NCI-H345 treated with DMSO at 0.1 percent for 48 hours (cell line): Measurements from ENCODE around the gene ELP4.
A peak's percentile ranks its signal among the peaks of the same experiment; 100 is the strongest.
"Not testable (repeated sequence)": the region's sequence is repeated elsewhere in the genome, so short reads cannot be mapped to it uniquely, and the experiment has no call there.

Experiments used
- DNase-seq: peaks from one replicate; lab custom pipeline; 2025; ENCODE audit not compliant: unreplicated experiment; lab: John Stamatoyannopoulos, UW

ELP4 gene

DNA sequence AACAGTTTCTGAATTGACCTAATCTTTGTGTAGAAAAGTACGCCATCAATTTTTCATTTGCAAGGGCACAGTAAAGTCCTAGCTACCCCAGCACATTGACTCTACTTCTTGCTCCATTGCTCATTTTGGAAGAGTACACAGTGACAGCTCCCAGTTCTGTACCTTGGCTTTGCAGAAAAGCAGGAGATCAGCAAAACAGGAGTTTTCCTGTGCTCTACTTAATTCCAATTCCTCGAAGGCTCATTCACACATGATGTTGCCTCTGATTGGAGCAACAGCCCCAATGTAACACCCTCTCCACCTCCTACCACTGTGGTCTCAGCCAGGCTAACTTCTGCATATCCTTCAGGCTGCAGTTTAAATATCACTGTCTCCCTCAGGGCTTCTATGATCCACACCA is 182.9 kb downstream of the ELP4 start:
- DNase-seq: no peak

DNA sequence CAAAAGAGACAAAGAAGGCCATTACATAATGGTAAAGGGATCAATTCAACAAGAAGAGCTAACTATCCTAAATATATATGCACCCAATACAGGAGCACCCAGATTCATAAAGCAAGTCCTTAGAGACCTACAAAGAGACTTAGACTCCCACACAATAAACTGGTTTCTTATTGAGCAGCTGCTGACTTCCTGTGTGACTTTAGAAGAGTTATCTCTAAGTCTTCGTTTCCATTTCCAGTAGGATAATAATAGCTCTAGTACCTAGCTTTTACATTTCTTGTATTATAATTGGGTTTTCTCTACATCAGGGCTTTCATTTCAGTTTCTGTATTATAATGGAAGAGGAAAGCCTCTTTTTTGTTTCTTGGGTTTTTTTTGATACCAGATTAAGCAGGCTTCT is 187.5 kb downstream of the ELP4 start:
- DNase-seq: not testable (repeated sequence)

DNA sequence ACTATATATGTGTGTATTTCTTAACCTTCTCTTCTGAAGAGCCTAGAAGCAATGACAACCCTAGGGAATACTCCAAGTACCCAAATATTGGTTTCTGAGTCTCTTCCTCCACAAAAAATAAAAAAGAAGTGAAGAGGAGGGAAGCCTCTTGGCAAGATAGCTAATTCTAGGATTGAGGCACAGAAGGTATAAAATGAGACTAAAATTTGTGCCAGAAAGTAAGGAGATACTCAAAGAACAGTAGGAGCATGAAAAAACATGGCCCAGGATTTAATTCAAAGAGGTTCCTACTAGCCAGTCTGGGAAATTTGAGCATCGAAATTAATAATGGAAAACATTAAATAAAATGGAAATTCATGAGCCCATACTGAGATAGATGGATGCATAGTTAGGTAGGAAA is 189.5 kb downstream of the ELP4 start:
- no peak for DNase-seq

DNA sequence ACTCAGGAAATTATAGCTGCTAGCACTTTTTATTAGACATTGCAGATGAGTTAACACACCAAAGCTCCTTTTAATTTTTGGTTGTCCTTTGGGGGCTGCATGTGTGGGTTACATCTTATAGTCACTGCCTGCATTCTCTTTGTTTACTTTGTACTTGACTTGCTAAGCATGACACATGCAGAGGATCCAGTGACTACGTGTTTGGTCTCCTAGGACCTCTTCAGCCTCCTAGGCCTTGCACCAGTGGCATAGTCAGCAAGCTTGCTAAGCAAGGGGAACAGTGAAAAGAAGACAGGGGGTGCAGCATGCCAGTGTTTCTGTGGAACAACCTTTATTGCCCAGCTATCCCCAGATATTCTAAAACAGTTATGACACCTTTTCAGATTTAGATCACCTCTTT is 193.4 kb downstream of the ELP4 start:
- DNase-seq: peak; percentile 57

DNA sequence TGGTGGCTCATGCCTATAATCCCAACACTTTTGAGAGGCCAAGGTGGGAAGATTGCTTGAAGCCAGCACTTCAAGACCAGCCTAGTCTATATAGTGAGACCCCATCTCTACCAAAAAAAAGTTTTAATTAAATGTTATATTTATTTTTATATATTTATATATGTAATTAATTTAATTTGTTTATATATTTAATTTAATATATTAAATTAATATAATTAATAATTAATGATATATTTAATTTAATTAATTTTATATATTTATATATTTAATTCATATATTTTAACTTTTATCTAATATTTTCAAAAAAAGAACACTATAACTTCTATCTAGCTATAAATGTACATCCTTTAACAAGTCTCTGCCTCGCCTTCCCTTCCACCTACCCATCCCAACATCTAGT is 196.8 kb downstream of the ELP4 start:
- DNase-seq: no peak

DNA sequence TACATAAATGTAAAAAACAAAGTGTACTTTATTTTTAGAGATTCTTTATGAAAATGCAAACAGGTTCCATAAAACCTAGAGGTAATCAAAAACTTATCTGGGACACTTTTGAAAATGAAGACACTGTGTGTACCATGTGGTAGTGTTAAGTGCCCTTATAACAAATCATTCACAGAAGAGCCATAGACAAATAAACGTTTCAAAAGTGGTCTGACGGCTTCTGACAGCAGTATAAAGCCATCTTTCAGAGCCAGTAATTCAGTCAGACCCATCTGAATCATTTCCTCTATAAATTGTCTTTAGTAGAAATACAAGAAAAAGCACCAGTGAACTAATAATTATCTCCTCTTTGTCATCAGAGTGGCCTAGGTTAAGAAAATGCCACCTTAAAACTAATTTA is 201.6 kb downstream of the ELP4 start:
- DNase-seq: peak; percentile 52

DNA sequence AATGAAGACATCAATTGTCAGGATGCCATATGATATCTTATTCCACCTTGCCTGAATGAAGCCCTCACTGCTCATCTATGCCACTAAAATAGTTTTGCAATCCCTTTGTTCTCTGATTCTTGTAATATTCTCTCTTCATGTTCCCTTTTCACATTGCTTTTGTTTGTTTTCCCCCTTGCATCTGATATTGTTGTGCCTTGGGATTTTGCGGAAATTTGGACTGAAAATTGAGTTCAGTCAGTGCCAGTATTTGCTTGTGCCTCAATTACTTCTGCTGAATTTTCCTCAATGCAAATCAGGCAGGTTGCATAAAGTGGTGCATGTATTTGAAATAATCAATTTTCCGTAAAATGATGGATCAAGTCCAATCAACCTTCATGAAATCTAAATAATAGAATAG is 203.3 kb downstream of the ELP4 start:
- no peak for DNase-seq

DNA sequence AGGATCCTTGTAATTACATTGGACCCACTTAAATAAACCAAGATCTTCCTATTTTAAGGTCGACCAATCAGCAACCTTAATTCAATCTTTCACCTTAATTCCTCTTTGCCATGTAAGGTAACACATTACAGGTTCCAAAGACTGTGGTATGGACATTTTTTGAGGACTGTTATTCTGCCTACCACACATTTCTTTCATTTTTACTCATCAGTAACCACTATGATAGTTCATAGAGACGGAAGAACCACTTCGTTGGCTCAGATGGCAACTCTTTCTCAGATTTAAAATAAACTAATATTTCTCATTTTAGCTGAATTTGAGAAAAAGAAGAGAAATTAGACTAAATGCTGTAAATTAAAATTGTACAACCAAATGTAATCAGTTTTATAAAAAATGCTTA is 205.3 kb downstream of the ELP4 start:
- DNase-seq: no peak

DNA sequence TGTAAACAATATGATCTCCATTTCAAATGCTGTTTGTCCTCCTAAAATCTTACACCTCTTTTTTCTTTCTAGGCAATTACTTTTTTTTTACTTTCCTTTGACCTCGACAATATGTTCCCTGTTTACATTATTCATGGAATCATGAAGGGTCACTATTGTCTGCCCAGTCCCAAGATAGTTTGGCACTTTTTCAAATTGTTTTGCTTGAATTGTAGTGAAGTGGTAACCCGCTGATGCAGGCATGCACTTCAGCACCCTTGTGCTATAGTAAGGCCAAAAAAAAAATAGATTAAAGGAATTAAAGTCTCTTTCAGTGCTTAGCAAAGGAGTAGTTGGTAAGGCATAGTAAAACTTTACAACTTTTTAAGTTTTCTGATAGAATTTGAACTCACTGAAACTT is 210.7 kb downstream of the ELP4 start:
- no peak for DNase-seq

DNA sequence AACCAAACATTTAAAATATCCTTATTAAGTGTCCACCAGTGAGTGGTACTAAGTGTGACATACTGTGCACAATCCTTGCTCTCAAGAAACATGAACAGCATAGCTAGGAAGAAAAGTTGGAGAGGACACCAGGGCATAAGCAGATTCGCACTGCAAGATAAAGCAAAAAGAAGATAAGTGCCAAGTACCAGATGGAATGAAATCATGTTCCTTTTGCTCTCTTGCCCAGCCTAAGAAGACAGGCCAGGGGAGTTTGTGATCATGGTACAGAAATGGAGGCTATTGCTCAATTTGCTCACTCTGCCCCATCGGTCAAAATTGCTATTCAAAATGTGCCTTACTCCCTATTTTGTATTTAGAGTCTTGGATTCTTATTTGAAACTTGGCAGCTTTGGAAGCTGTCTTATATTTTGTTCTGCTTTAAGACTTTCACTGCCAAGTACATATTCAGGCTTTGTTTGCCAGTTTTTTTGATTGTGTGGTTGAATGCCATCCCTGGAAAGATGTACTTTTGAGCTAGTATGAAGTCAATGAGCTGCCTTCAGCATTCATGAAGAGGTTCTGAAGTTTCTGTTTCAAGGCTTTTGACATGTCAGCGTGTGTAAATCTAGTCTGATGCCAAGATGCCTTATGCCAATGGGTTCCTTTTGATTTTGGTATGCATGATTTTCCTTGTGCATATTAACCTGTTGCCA is 211.3 kb downstream of the ELP4 start:
- no peak for DNase-seq

DNA sequence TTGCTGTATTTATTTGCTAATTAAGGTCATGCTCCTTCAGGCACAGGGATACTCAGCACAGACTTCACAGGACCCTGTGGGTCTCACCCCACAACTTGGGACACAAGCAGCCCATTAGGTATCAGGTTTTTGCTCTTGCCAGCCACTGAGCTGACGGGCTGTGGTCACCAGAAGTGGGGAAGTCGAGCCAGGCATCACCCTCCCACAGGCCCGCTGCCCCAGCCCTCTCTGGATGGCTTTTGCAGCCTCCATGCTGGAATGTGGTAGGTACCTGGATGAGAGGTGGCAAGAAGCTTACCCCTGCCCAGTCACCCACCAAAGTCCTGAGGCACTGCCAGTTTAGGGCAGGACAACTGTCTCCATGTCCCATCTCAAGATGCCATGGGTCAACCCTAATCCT is 213.2 kb downstream of the ELP4 start:
- no peak for DNase-seq

DNA sequence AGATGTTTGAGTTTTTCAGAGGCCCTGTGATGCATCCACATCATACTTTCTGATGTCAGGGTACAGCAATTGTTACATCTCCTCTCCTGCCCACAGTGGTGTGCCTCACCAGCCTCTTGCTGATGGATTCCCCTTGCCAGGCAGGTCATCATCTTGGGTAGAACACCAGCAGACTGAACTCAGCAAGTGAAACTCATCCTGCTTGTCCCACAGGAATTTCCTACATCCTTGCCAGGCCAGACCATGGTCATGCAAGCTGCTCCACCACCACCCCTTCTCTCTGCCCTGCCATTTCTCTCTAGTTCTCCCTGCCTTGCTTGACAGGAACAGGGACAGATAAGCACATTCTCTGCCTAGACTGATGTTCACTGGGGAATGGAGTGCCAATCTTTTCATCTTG is 215.6 kb downstream of the ELP4 start:
- no peak for DNase-seq

DNA sequence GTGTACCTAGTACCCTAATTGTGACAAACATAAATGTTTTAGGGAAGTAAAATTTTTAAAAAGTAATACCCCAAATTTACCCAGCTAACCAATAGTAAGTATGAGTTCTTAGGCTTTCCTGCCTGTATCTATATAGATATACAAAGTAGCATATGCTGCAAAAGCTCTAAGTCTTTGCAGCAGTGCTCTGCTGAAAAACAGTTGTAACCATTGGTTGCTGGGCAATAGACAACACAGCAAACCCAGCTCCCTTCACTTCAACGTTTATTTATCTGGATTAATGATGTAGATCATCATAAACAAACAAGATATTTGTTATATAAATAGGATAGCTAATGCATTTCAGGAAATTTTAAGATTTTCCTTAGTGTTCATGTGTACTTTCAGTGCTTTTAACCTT is 218.9 kb downstream of the ELP4 start:
- DNase-seq: no peak

DNA sequence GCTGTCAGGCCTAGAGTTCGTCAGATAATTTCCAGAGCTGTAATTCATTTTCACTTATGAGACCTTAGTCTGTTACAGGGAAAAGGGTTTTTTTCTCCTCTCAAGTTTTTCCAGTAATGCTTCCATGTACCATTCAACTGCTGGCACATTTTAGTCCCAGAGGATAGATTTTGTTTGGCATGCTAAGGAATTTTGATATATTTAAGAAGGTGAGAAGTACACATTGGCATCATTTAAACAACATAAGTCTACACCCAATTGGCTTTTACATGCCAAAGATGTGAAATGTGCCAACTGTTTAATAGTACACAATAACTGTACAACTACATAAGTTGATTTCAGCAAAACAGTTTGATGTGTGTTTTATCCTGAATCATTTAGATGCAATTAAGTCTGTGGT is 230.6 kb downstream of the ELP4 start:
- DNase-seq: no peak

DNA sequence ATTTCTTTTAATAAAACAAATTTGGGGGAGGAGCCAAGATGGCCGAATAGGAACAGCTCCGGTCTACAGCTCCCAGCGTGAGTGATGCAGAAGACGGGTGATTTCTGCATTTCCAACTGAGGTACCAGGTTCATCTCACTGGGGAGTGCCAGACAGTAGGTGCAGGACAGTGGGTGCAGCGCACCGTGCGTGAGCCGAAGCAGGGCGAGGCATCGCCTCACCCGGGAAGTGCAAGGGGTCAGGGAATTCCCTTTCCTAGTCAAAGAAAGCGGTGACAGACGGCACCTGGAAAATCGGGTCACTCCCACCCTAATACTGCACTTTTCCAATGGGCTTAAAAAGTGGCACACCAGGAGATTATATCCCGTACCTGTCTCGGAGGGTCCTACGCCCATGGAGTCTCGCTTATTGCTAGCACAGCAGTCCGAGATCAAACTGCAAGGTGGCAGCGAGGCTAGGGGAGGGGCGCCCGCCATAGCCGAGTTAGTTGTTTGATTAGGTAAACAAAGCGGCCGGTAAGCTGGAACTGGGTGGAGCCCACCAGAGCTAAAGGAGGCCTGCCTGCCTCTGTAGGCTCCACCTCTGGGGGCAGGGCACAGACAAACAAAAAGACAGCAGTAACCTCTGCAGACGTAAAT is 231.3 kb downstream of the ELP4 start:
- not testable (repeated sequence) for DNase-seq

DNA sequence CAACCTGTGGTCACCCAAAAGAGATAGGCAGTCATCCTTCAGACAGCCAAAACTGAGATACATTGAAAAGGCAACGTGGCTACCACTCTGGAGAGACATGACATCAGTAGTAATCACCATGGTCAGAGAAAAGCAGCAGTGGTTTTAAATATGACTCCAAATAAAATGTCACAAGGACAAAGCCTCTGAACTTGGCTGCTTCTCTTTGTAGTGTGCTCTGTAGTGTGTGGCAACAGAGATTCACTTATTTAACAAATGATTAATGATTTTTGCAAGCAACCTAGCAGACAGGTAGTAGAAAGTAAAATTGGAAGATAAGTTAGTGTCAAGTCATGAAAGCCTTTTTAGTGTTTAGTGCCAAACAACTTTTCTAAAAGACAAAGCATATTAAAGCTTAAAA is 238.0 kb downstream of the ELP4 start:
- DNase-seq: no peak

DNA sequence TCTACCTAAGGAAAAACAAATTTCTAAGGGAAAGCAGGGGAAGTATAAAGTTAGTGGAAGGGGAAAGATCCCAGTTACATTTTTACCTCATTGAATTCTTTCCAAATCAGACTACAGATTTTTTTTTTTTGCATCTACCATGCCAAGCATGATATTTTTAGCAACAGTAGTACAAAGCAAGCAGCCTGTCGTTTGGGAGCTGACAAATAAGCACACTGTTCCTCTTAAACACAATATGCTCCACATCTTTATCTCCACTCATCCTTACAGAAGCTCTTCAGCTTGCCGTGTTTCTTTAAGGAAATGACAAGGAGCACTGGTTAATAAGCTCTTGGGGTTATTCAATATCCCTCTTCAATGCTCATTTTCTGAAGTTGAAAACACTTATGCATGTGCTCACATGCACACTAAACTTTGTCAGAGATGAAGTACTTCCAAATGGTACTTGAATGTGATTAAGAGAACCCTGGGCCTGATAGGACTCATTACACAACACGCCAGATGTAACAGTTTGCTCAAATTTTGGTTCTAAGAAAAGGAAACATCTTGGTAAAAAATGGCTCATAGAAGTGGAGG is 247.8 kb downstream of the ELP4 start:
- DNase-seq: peak; percentile 3

DNA sequence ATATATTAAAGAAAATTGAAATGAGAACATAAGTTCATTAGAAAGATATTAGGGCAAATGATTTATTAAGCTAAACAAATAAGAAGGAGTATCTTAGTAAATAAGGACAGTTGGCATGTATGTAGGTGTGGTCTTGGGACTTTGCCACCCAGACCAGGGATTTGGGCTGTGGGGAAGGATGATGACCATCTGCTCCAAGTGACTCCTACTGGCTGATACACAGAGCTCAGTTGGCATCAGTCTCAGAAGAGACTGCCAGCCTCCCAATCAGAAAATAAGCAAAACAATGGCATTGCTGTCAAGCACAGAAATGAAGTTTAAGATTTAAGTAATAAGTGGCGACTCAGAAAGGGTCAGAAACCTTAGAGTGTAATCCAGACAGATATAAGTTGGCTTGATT is 252.1 kb downstream of the ELP4 start:
- no peak for DNase-seq

DNA sequence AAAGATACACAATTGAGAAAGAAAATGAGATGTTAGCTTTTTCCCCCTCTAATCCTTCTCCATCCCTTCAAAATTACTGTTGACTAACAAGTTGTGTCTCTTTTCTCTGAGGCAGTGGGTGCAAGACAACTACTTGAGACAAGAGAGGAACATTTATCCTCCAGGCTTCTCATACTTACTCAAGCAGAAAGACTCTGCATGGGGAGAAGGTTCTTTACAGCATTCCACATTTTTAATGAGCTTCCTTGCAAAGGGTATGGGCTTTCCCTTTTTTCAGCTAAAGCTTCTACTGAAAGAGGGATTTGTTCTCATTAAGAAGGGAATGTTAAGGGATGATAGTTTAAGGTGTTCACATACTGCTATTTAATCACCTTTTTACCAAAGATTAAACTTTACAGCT is 253.7 kb downstream of the ELP4 start:
- no peak for DNase-seq

DNA sequence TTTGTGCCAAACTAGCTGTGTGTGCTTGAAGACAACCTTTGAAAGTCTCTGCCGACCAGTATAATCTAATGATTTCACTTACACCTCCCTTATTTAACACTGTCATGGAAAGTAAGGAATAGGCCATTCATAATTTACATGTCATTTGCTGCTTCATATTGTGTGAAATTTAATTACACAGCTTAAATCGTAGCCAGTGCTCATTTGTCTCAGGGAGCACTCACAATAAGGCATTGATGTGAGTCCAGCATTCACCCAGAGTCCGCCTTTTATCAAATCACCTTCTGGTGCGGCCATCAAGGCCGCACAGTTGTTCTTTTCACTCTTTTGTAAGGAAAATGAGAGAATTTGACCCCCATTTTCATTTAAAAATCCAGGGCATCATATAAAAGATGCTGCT is 254.7 kb downstream of the ELP4 start:
- no peak for DNase-seq

DNA sequence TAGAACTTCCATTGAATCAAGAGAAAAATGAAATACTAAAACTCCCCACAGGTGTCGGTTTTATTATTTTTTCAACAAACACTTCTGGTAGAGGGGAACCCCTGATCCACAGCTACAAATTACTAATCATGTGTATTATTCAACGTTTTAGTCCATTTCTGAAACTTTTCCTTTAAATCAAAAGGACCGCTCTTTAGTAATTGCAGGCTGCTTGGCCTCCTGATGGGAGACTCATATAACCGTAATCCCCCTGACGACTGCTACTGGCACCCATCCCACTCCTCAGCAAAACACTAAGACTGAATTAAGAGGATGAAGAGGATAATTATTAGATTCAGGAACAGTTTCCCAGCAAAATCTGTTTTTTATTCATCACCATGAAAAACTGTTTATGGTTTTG is 255.2 kb downstream of the ELP4 start:
- no peak for DNase-seq

DNA sequence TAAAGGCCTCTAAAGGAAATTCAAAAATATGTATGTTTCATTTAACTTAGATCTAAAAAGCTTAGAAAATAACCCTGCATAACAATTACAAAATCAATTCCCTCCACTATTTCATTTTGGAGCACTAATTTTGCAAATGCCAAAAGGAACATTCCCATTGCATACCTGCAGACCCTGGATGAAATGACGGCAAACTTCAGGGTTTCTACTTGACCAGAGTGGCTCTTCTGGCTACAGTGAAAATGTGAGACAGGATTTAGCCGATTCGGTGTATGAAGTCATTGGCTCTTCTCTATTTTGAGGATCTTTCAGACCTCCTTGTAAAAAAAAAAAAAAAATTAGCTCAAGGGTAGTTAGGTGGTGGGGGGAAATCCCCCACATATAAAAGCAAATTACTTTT is 257.5 kb downstream of the ELP4 start:
- DNase-seq: no peak

DNA sequence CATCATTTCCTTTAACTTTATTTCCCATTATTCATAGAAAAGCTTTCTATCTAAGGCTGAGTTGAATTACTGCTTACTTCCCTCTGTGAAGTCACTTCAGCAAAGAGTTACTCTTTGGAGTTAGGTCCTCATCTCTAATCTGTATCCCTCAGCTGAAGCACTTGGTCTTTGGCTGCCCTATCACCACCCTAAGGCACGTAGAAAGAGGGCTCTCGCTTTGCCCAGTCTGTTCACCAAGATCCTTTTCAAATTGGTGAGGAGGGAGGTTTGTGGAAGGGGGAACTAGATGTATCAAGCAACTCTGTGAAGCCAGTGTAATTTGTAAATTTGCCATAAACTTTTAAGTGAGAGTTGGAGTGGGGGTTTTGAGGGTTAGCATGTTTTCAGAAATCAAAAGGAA is 258.1 kb downstream of the ELP4 start:
- no peak for DNase-seq
